ENCODE data around the gene INSIG1.
A peak's percentile ranks its signal among the peaks of the same experiment; 100 is the strongest.

INSIG1 gene

GRCh38 chr7:155298288-155298833 is 683 bp downstream of the INSIG1 start (continued):
- TF ChIP-seq ZFP37 (tag by site-specific recombination; IDR thresholded peaks at IDR 0.05), result no peak
- TF ChIP-seq HOXA7 (CRISPR knock-in tag; IDR thresholded peaks at IDR 0.05; ENCODE audit: borderline replicate concordance), result no peak
- TF ChIP-seq, protein P1, sequence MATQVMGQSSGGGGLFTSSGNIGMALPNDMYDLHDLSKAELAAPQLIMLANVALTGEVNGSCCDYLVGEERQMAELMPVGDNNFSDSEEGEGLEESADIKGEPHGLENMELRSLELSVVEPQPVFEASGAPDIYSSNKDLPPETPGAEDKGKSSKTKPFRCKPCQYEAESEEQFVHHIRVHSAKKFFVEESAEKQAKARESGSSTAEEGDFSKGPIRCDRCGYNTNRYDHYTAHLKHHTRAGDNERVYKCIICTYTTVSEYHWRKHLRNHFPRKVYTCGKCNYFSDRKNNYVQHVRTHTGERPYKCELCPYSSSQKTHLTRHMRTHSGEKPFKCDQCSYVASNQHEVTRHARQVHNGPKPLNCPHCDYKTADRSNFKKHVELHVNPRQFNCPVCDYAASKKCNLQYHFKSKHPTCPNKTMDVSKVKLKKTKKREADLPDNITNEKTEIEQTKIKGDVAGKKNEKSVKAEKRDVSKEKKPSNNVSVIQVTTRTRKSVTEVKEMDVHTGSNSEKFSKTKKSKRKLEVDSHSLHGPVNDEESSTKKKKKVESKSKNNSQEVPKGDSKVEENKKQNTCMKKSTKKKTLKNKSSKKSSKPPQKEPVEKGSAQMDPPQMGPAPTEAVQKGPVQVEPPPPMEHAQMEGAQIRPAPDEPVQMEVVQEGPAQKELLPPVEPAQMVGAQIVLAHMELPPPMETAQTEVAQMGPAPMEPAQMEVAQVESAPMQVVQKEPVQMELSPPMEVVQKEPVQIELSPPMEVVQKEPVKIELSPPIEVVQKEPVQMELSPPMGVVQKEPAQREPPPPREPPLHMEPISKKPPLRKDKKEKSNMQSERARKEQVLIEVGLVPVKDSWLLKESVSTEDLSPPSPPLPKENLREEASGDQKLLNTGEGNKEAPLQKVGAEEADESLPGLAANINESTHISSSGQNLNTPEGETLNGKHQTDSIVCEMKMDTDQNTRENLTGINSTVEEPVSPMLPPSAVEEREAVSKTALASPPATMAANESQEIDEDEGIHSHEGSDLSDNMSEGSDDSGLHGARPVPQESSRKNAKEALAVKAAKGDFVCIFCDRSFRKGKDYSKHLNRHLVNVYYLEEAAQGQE (tag by site-specific recombination; IDR thresholded peaks at IDR 0.05), result 0 out of 2 replicates have a peak, but pooled peaks have one; percentile 18
- peak; percentile 80 for TF ChIP-seq GLIS2 (tag by site-specific recombination; IDR thresholded peaks at IDR 0.05)
- TF ChIP-seq, protein P2, sequence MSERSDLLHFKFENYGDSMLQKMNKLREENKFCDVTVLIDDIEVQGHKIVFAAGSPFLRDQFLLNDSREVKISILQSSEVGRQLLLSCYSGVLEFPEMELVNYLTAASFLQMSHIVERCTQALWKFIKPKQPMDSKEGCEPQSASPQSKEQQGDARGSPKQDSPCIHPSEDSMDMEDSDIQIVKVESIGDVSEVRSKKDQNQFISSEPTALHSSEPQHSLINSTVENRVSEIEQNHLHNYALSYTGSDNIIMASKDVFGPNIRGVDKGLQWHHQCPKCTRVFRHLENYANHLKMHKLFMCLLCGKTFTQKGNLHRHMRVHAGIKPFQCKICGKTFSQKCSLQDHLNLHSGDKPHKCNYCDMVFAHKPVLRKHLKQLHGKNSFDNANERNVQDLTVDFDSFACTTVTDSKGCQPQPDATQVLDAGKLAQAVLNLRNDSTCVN (tag by site-specific recombination; optimal IDR thresholded peaks at IDR 0.05), result peak; percentile 65
- TF ChIP-seq EGR2 (tag by site-specific recombination; IDR thresholded peaks at IDR 0.05; ENCODE audit: low read depth), result no peak
- TF ChIP-seq ZNF521 (tag by site-specific recombination; IDR thresholded peaks at IDR 0.05), result no peak
- TF ChIP-seq ZBTB8A (tag by site-specific recombination; IDR thresholded peaks at IDR 0.05), result no peak
- TF ChIP-seq ZNF692 (tag by site-specific recombination; IDR thresholded peaks at IDR 0.05), result peak; percentile 72
- no peak for TF ChIP-seq ZNF394 (tag by site-specific recombination; IDR thresholded peaks at IDR 0.05; ENCODE audit: borderline replicate concordance)
- TF ChIP-seq ZNF350 (tag by site-specific recombination; IDR thresholded peaks at IDR 0.05), result no peak
- 0 out of 2 replicates have a peak, but pooled peaks have one; percentile 31 for TF ChIP-seq ZBTB10 (tag by site-specific recombination; IDR thresholded peaks at IDR 0.05)
- TF ChIP-seq ZNF707 (tag by site-specific recombination; IDR thresholded peaks at IDR 0.05), result no peak
- no peak for TF ChIP-seq ZNF558 (tag by site-specific recombination; IDR thresholded peaks at IDR 0.05)

DNA sequence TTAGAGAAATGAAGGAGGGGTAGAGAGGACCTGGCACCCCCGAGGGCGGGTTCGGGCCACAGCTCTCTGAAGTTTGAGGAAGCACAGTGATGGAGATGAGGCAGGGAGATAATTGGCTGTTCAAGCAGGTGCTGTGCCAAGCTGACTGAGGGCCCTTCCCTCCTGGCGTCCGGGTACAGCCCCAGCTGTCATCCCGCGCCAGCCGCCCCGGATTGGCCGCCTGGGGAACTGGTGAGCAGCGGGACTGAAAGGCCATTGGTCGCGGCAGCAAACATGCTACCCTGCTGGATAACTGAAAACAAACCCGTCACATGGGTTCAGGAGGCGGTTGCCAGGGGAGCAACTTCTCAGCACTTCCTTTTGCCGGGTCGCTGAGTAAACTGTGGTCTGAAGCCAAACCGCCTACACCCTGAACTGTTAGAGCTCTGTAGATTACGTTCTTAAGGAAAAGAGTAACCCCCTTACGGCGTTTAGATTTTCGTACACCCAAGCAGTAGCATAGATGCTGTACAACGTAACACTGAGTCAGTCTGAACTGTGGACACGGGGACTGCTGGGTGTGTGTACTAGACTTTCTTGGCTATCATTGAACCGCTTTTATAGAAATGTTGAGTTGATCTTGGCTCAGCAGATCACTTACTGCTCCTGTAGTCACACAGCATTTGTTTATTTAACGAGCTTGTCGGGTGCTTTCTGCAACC is 1.3 kb downstream of the INSIG1 start:
- POLR2A ChIA-PET, result interaction anchor here (0.7 to 4.5 kb wide), 4 partner anchors 38 to 307 kb away, joined by 3 to 16 read pairs (median 4); no protein-coding TSS in a partner anchor
- H3K9me3 ChIP-seq (ENCODE audit: control insufficient read depth, insufficient read depth, low read depth, low read length), result no peaks in the 10 kb centered on the region
- peaks cover 3% of the 10 kb centered on the region; the same call in 1 of the 2 replicates for H3K4me1 ChIP-seq (ENCODE audit: control insufficient read depth, insufficient read depth, low read length)
- CTCF ChIA-PET, result interaction anchor here (0.6 to 2.3 kb wide), 5 partner anchors 46 to 417 kb away, joined by 3 to 10 read pairs (median 4); no protein-coding TSS in a partner anchor
- peak overlapping the region; percentile 61 for H3K4me3 ChIP-seq (ENCODE audit: low read depth, low read length)
- H3K27ac ChIP-seq (ENCODE audit: extremely low read depth, low read depth, low read length), result peak overlapping the region; percentile 82
- peaks cover 10 to 20% of the 10 kb centered on the region in 2 experiments for H3K36me3 ChIP-seq (ENCODE audit: control insufficient read depth in 2 of 2, insufficient read depth in 1 of 2, low read length in 2 of 2)
- TF ChIP-seq ZNF19 (tag by site-specific recombination; IDR thresholded peaks at IDR 0.05; ENCODE audit: low read depth) (no peak), ZNF341 (tag by site-specific recombination; IDR thresholded peaks at IDR 0.05; ENCODE audit: low read depth) (peak; percentile 93), ZNF302 (tag by site-specific recombination; IDR thresholded peaks at IDR 0.05; ENCODE audit: low read depth) (no peak), ZNF140 (tag by site-specific recombination; IDR thresholded peaks at IDR 0.05) (no peak), ZNF561 (tag by site-specific recombination; IDR thresholded peaks at IDR 0.05; ENCODE audit: borderline replicate concordance) (peak; percentile 36; the same call in 1 of the 2 replicates)
- TF ChIP-seq, protein P3, sequence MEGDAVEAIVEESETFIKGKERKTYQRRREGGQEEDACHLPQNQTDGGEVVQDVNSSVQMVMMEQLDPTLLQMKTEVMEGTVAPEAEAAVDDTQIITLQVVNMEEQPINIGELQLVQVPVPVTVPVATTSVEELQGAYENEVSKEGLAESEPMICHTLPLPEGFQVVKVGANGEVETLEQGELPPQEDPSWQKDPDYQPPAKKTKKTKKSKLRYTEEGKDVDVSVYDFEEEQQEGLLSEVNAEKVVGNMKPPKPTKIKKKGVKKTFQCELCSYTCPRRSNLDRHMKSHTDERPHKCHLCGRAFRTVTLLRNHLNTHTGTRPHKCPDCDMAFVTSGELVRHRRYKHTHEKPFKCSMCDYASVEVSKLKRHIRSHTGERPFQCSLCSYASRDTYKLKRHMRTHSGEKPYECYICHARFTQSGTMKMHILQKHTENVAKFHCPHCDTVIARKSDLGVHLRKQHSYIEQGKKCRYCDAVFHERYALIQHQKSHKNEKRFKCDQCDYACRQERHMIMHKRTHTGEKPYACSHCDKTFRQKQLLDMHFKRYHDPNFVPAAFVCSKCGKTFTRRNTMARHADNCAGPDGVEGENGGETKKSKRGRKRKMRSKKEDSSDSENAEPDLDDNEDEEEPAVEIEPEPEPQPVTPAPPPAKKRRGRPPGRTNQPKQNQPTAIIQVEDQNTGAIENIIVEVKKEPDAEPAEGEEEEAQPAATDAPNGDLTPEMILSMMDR (tag by site-specific recombination; IDR thresholded peaks at IDR 0.05), result no peak
- TF ChIP-seq, protein P1 (tag by site-specific recombination; IDR thresholded peaks at IDR 0.05), result 0 out of 2 replicates have a peak, but pooled peaks have one; percentile 7
